Suprapubic skin (tissue), 4 donors: ENCODE measurements around the gene CTXND2.

Source experiments
- POLR2A ChIP-seq, 2 donors: fragments of 450-650 bp; IDR thresholded peaks; one replicate each; pipeline ENCODE4 v1.6.1; 2017; ENCODE audit warnings: antibody characterized with exemption in 2 of 2, mild to moderate bottlenecking in 2 of 2, moderate library complexity in 2 of 2
- POLR2AphosphoS5 ChIP-seq, 3 donors: sonication (generic); formaldehyde crosslinking; IDR thresholded peaks; one replicate each; pipeline ENCODE4 v1.6.1; 2017; ENCODE audit warnings: antibody characterized with exemption in 3 of 3
- TF ChIP-seq, protein P1 (sequence below), 2 donors: fragments of 200-600 bp in 1 of 2; fragments of 450-650 bp in 1 of 2; sonication (generic) in 1 of 2; IDR thresholded peaks; one replicate each; pipeline ENCODE4 v1.5.1; 2016 to 2019; ENCODE audit warnings: antibody characterized with exemption in 2 of 2, mild to moderate bottlenecking in 1 of 2, moderate library complexity in 1 of 2

DNA sequence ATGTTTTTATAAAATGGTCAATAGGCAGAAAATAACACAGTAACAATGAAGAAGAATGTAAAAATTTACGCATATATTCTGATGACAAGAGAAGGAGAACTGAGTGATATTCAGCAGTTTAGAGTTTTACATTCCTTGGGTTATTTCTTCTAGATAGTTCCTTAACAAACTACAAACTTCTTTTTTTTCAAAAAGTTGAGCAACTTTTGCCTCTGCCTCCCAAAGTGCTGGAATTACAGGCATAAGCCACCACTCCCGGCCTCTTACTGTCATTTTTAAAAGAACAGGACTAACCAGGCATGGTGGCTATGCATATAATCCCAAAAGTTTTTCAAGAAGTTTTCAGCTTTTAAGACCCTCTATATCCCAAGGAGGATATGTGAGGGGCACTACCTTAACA, 43.5 kb upstream of the CTXND2 start:
- TF ChIP-seq POLR2A (IDR thresholded peaks at IDR 0.05) (no peak), POLR2AphosphoS5 (IDR thresholded peaks at IDR 0.05) (no peak)
- TF ChIP-seq, protein P1, sequence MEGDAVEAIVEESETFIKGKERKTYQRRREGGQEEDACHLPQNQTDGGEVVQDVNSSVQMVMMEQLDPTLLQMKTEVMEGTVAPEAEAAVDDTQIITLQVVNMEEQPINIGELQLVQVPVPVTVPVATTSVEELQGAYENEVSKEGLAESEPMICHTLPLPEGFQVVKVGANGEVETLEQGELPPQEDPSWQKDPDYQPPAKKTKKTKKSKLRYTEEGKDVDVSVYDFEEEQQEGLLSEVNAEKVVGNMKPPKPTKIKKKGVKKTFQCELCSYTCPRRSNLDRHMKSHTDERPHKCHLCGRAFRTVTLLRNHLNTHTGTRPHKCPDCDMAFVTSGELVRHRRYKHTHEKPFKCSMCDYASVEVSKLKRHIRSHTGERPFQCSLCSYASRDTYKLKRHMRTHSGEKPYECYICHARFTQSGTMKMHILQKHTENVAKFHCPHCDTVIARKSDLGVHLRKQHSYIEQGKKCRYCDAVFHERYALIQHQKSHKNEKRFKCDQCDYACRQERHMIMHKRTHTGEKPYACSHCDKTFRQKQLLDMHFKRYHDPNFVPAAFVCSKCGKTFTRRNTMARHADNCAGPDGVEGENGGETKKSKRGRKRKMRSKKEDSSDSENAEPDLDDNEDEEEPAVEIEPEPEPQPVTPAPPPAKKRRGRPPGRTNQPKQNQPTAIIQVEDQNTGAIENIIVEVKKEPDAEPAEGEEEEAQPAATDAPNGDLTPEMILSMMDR (IDR thresholded peaks at IDR 0.05) = no peak
